ENCODE data around the gene AP1AR.

Gene AP1AR

GRCh38 chr4:112318239-112319142, 86.9 kb downstream of the AP1AR start:
- DNase-seq, result no peak

Measured in COR-L47 (cell line).